ENCODE results near the gene FOXJ1.

GRCh38 chr17:76091526-76092286 lies 49.3 kb downstream of the FOXJ1 start:
- TF ChIP-seq POLR2A (IDR thresholded peaks at IDR 0.05) (no peak), CTCF (IDR thresholded peaks at IDR 0.05) (no peak)
